Thoracic aorta endothelial cell (primary cell): ENCODE results near the gene MIB1. TPM values are rescaled to one million over a fixed set of nuclear protein-coding genes. Genes with fewer than 3 reads are reported as not detected.

Experiments
- small RNA-seq: library from RNA; depleted of rRNA; stranded (forward); fragments of <200 nt; gene quantifications from one replicate; pipeline ENCODE3, GENCODE V24; 2012
- total RNA-seq: library from RNA; depleted of rRNA; stranded (reverse); fragments of >200 nt; gene quantifications from 2 replicates; pipeline ENCODE4 v1.2.3, GENCODE V29; 2012

Gene MIB1
- total RNA-seq: 76.3 and 76.6 TPM in 2 replicates

DNA sequence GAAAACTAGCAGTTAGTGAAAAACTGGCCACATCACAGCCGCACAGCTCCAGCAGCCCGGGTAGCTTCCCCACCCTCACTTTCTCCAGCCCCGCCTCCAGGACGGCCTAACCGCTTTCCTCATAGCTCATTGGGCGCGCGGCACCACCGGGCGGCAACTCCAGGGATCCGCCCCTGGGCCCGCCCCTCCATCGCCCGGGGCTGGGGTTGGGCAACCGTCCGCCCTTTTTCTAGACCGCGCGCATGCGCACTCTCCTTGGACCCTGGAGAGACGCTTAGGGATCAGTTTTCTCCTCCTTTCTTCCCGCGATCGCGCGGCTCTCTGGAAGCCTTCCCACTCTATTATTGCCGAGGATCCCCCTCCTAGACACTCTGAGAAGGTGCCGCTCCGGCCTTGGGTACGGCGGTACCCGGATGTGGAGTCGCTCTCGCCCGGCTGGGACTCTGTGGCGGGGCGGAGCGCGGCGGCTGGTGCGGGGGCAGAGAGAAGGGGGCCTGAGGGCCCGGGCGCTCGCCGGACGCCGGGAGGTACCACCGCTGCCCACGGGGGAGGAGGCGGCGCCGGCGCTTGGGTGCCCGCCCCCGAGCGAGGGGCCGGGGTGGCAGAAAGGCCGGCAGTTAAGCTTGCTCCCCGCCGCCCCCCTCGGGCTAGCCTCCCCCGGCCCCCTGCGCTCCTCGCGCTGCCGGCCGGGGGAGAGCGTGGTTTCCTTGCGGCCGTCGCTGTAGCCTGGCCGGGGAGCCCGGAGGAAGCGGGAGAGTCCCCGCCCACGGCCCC is at the start of gene MIB1:
Gene MIB1 (plus strand): TSS at position 255 of the 774 bp plus-strand sequence. CDS start 792 bp downstream, outside the sequence.

DNA sequence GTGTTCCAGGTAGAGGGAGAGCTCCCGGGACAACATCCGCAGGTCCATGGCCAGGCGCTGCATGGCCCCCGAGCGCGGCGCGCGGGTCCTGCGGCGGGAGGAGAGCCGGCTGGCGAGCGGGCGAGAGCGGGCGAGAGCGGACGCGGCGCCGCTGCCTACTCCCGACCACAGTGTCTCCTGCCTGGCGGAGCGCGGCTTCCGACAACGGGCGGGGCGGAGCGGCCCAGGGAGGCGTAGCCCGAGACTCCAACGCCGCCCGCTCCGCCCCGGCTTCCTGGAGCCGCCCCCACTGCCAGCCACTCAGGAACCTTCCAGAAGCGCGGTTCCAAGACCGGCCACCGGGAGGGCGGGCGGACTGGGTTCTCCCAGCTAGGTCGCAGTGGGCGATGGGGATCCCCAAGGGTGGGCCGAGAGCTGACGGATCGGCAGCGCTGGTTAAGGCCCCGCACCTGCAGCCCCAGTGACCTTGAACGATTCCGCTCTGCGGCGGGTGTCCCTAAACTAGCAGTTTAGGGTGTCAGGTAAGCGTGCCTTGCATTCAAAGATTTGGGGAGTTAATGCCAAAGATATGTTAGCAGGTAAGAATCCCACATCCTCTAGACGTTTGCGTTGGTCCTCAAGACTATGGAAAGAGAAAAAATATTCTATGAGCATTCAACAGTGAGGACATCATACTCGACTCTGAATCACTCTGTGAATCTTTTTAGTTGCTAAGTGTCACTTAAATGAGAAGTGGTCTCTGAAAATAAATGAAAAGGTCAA is 35.8 kb upstream of the MIB1 start, which contains the start of gene ABHD3:
Gene ABHD3 (minus strand): TSS at position 172 of the 762 bp plus-strand sequence. CDS start 109 bp downstream, at position 63.

Small RNA genes lying within 50 kb of the gene (small RNA-seq; reads per million reads assigned to genes)
- gene AC103987.3: not detected
- gene RF00019: not detected
- gene RF00045: not detected
- gene RF01241: not detected
- gene RN7SL233P: not detected
- not detected for gene RNU6-1038P

Other genes starting within 250 kb of the MIB1 start
- gene ESCO1, start 140.1 kb upstream of the MIB1 start, total RNA-seq: 18.8 and 19.0 TPM in 2 replicates
- gene SNRPD1, start 128.5 kb upstream of the MIB1 start, total RNA-seq: 37.3 and 42.0 TPM in 2 replicates
- gene ABHD3, start 36.0 kb upstream of the MIB1 start, total RNA-seq: 11.1 and 11.4 TPM in 2 replicates